ENCODE results near the gene CSF3. TPM values are rescaled to one million over a fixed set of nuclear protein-coding genes. Genes with fewer than 3 reads are reported as not detected.

The CSF3 gene
- total RNA-seq, 1 donor from 2014 or later, result not detected

- Mint-ChIP-seq H3K4me3 (ENCODE audit: unreplicated experiment) (no peak overlapping the region), H3K27ac (ENCODE audit: unreplicated experiment) (no peak overlapping the region), H3K27me3 (ENCODE audit: low read depth, unreplicated experiment) (no peaks in the 10 kb centered on the region), H3K36me3 (ENCODE audit: low read depth, unreplicated experiment) (peaks cover 13% of the 10 kb centered on the region), H3K4me1 (ENCODE audit: low read depth, unreplicated experiment) (peaks cover 13% of the 10 kb centered on the region), H3K9me3 (ENCODE audit: unreplicated experiment) (no peaks in the 10 kb centered on the region)
- H3K9ac ChIP-seq (ENCODE audit: low read length), result no peak overlapping the region
- H3K4me3 ChIP-seq (ENCODE audit: insufficient read depth, low read depth, low read length), result no peak overlapping the region
- H2AFZ ChIP-seq (ENCODE audit: low read depth, low read length), result no peak overlapping the region
- DNase-seq (ENCODE audit: low read depth) (no peak), FAIRE-seq (no peak)
- H3K36me3 ChIP-seq (ENCODE audit: insufficient read depth, low read length), result peaks cover 7% of the 10 kb centered on the region
- no peaks in the 10 kb centered on the region for H3K79me2 ChIP-seq (ENCODE audit: insufficient read depth, low read length)
- H3K4me1 ChIP-seq (ENCODE audit: insufficient read depth, low read length), result peaks cover 40% of the 10 kb centered on the region
- TF ChIP-seq EZH2 (IDR thresholded peaks at IDR 0.05; ENCODE audit: insufficient read depth, low read length), result no peak
- TF ChIP-seq CTCF (IDR thresholded peaks at IDR 0.05; ENCODE audit: insufficient read depth, low read depth, low read length), result no peak
- no peaks in the 10 kb centered on the region for H3K9me3 ChIP-seq (ENCODE audit: insufficient read depth, low read depth, low read length)
- H3K27ac ChIP-seq (ENCODE audit: low read depth, low read length), result no peak overlapping the region
- H3K4me2 ChIP-seq (ENCODE audit: low read length), result peak overlapping the region; percentile 61
- peaks cover 4% of the 10 kb centered on the region for H4K20me1 ChIP-seq (ENCODE audit: insufficient read depth, low read length)
- no peaks in the 10 kb centered on the region for H3K27me3 ChIP-seq (ENCODE audit: insufficient read depth, low read length)
Observed at GRCh38 chr17:40017422-40018080, 2.3 kb downstream of the CSF3 start.

GRCh38 chr17:40018211-40019121 lies 3.2 kb downstream of the CSF3 start:
- Mint-ChIP-seq H3K4me3 (ENCODE audit: unreplicated experiment) (no peak overlapping the region), H3K27me3 (ENCODE audit: low read depth, unreplicated experiment) (no peaks in the 10 kb centered on the region), H3K9me3 (ENCODE audit: unreplicated experiment) (no peaks in the 10 kb centered on the region), H3K4me1 (ENCODE audit: low read depth, unreplicated experiment) (peaks cover 13% of the 10 kb centered on the region), H3K27ac (ENCODE audit: unreplicated experiment) (no peak overlapping the region), H3K36me3 (ENCODE audit: low read depth, unreplicated experiment) (peaks cover 13% of the 10 kb centered on the region)
- Histone ChIP-seq H4K20me1 (ENCODE audit: insufficient read depth, low read length) (peaks cover 4% of the 10 kb centered on the region), H3K9ac (ENCODE audit: low read length) (peak overlapping the region; percentile 39), H3K4me2 (ENCODE audit: low read length) (peak overlapping the region; percentile 61), H3K4me1 (ENCODE audit: insufficient read depth, low read length) (peaks cover 45% of the 10 kb centered on the region), H3K36me3 (ENCODE audit: insufficient read depth, low read length) (peaks cover 7% of the 10 kb centered on the region), H3K4me3 (ENCODE audit: insufficient read depth, low read depth, low read length) (no peak overlapping the region), H3K79me2 (ENCODE audit: insufficient read depth, low read length) (no peaks in the 10 kb centered on the region), H3K27me3 (ENCODE audit: insufficient read depth, low read length) (no peaks in the 10 kb centered on the region), H3K27ac (ENCODE audit: low read depth, low read length) (peak overlapping the region; percentile 56), H2AFZ (ENCODE audit: low read depth, low read length) (no peak overlapping the region), H3K9me3 (ENCODE audit: insufficient read depth, low read depth, low read length) (no peaks in the 10 kb centered on the region)
- TF ChIP-seq CTCF (IDR thresholded peaks at IDR 0.05; ENCODE audit: insufficient read depth, low read depth, low read length) (no peak), EZH2 (IDR thresholded peaks at IDR 0.05; ENCODE audit: insufficient read depth, low read length) (no peak)
- no peak for DNase-seq (ENCODE audit: low read depth)
- no peak for FAIRE-seq

All from astrocyte (in vitro differentiated cells and primary cell).